Motor neuron (in vitro differentiated cells): ENCODE results near the gene RNF11. TPM values are rescaled to one million over a fixed set of nuclear protein-coding genes. Genes with fewer than 3 reads are reported as not detected.

ENCODE experiments used
- ATAC-seq, 8 experiments: fragments of 200-7000 bp; cut with Tn5 transposase; replicated peaks in 6 of 8; 2 replicates each; pipeline ENCODE4 v1.8.0; 2021; ENCODE audit warnings: mild to moderate bottlenecking in 8 of 8, moderate library complexity in 8 of 8
- H3K27ac ChIP-seq, 2 donors: fragments of 250-450 bp; sonication (Bioruptor Pico); 2 replicates each; pipeline ENCODE4 v1.9.0; 2021; ENCODE audit warnings: antibody characterized with exemption in 2 of 2, mild to moderate bottlenecking in 2 of 2, moderate library complexity in 1 of 2
- H3K4me1 ChIP-seq, 2 donors: fragments of 250-450 bp; sonication (Bioruptor Pico); replicated peaks in 1 of 2; 2 replicates each; pipeline ENCODE4 v1.6.1; 2021; ENCODE audit warnings: antibody characterized with exemption in 2 of 2, mild to moderate bottlenecking in 2 of 2, moderate library complexity in 1 of 2
- H3K4me3 ChIP-seq, 5 donors: fragments of 250-450 bp; sonication (Bioruptor Pico); 2 replicates each; pipeline ENCODE4 v1.9.0; 2021; ENCODE audit warnings: antibody characterized with exemption in 5 of 5, mild to moderate bottlenecking in 5 of 5, moderate library complexity in 4 of 5
- WGBS, 10 experiments: fragments of 450-650 bp; shearing (Covaris generic); methylation state at CpG; one replicate each; pipeline ENCODE4 v1.0.0; 2022; 5-methylcytosine and 5-hydroxymethylcytosine counted together
- in situ Hi-C, 9 experiments: fragments of 400-800 bp; cut with MboI; loops; one replicate each; pipeline ENCODE4 v1.15.0; 2021; ENCODE audit warnings: low sequenced_read_pairs in 9 of 9, low pct_unique_long_range_greater_than_20kb in 2 of 9; ENCODE audit not compliant: unreplicated experiment in 9 of 9
- total RNA-seq, 8 experiments: library from RNA; unstranded; fragments of 300-600 nt; gene quantifications; 2 replicates each; pipeline versions ENCODE4 v1.2.3 to v1.2.4, GENCODE V29; 2022

The RNF11 gene
- total RNA-seq, 8 experiments from 2014 or later = 45.0 to 159 (median 93.8) TPM

- peaks cover 4 to 12% of the 10 kb centered on the region in 2 donors for H3K4me1 ChIP-seq
- in situ Hi-C loops = no loop called here
- no peak overlapping the region for H3K4me3 ChIP-seq
- ATAC-seq = no peak
- no peak overlapping the region for H3K27ac ChIP-seq
- 0 to 70% (median 67%) methylated on average over 1 of the region's 1 CpG; no CpG with 5 or more reads in 5 of the 10 experiments for WGBS, 10 experiments
Observed at GRCh38 chr1:51304360-51304759, 68.3 kb downstream of the RNF11 start.

- Histone ChIP-seq H3K27ac (no peak overlapping the region), H3K4me1 (peaks cover 4 to 12% of the 10 kb centered on the region in 2 donors), H3K4me3 (no peak overlapping the region)
- WGBS, 10 experiments = 0 to 40% (median 9%) methylated on average over 1 to 2 of the region's 4 CpGs; no CpG with 5 or more reads in 5 of the 10 experiments
- in situ Hi-C loops = no loop called here
- ATAC-seq = peak in 6 of 8 experiments; percentile 15 to 64 (median 31)
Observed at GRCh38 chr1:51305371-51305823, 69.3 kb downstream of the RNF11 start.

GRCh38 chr1:51306950-51307349, 70.9 kb downstream of the RNF11 start:
- H3K4me3 ChIP-seq = no peak overlapping the region
- peaks cover under 1 to 6% of the 10 kb centered on the region in 2 donors for H3K4me1 ChIP-seq
- in situ Hi-C loops = no loop called here
- no peak overlapping the region for H3K27ac ChIP-seq
- WGBS, 10 experiments = 67 to 100% (median 86%) methylated on average over 1 to 4 of the region's 5 CpGs; no CpG with 5 or more reads in 6 of the 10 experiments
- no peak for ATAC-seq

GRCh38 chr1:51308636-51309035, 72.6 kb downstream of the RNF11 start:
- Histone ChIP-seq H3K27ac (no peak overlapping the region), H3K4me1 (peaks cover 0 to 6% of the 10 kb centered on the region in 2 donors), H3K4me3 (no peak overlapping the region)
- in situ Hi-C loops = no loop called here
- ATAC-seq = no peak
- 67 to 95% (median 85%) methylated on average over 1 to 6 of the region's 6 CpGs; no CpG with 5 or more reads in 3 of the 10 experiments for WGBS, 10 experiments

GRCh38 chr1:51309291-51309690, 73.2 kb downstream of the RNF11 start:
- peaks cover 0 to 6% of the 10 kb centered on the region in 2 donors for H3K4me1 ChIP-seq
- WGBS, 10 experiments = 76 to 100% (median 83%) methylated on average over 1 to 8 of the region's 8 CpGs; no CpG with 5 or more reads in 4 of the 10 experiments
- ATAC-seq = no peak
- in situ Hi-C loops = no loop called here
- no peak overlapping the region for H3K4me3 ChIP-seq
- H3K27ac ChIP-seq = no peak overlapping the region

GRCh38 chr1:51310871-51311613, 75.0 kb downstream of the RNF11 start:
- ATAC-seq = peak in 4 of 8 experiments; percentile 31 to 48 (median 40)
- no peak overlapping the region for H3K4me3 ChIP-seq
- 40 to 92% (median 82%) methylated on average over 1 to 12 of the region's 15 CpGs for WGBS, 10 experiments
- H3K27ac ChIP-seq = no peak overlapping the region
- in situ Hi-C loops = no loop called here
- H3K4me1 ChIP-seq = no peaks in the 10 kb centered on the region

- no peak for ATAC-seq
- 57 to 100% (median 92%) methylated on average over 1 to 5 of the region's 5 CpGs; no CpG with 5 or more reads in 3 of the 10 experiments for WGBS, 10 experiments
- in situ Hi-C loops = no loop called here
- Histone ChIP-seq H3K27ac (no peak overlapping the region), H3K4me1 (no peaks in the 10 kb centered on the region), H3K4me3 (no peak overlapping the region)
Observed at GRCh38 chr1:51311826-51312225, 75.8 kb downstream of the RNF11 start.

- Histone ChIP-seq H3K27ac (no peak overlapping the region), H3K4me1 (no peaks in the 10 kb centered on the region), H3K4me3 (no peak overlapping the region)
- WGBS, 10 experiments = 83 to 100% (median 100%) methylated on average over 1 to 2 of the region's 4 CpGs; no CpG with 5 or more reads in 6 of the 10 experiments
- in situ Hi-C loops = no loop called here
- ATAC-seq = no peak
Observed at GRCh38 chr1:51312718-51313117, 76.6 kb downstream of the RNF11 start.

GRCh38 chr1:51313268-51313852, 77.3 kb downstream of the RNF11 start:
- Histone ChIP-seq H3K4me1 (no peaks in the 10 kb centered on the region), H3K4me3 (no peak overlapping the region), H3K27ac (no peak overlapping the region)
- peak in 7 of 8 experiments; percentile 6 to 59 (median 9) for ATAC-seq
- WGBS, 10 experiments = 82 to 100% (median 91%) methylated on average over 1 to 5 of the region's 5 CpGs; no CpG with 5 or more reads in 7 of the 10 experiments
- in situ Hi-C loops = no loop called here

GRCh38 chr1:51313961-51314777, 78.1 kb downstream of the RNF11 start:
- in situ Hi-C loops = no loop called here
- peak; percentile 70 to 91 (median 87) for ATAC-seq
- Histone ChIP-seq H3K4me3 (no peak overlapping the region), H3K4me1 (no peaks in the 10 kb centered on the region), H3K27ac (no peak overlapping the region)
- WGBS, 10 experiments = 30 to 100% (median 81%) methylated on average over 1 to 9 of the region's 12 CpGs; no CpG with 5 or more reads in 1 of the 10 experiments

- ATAC-seq = no peak
- 39 to 80% (median 56%) methylated on average over 2 to 3 of the region's 3 CpGs; no CpG with 5 or more reads in 6 of the 10 experiments for WGBS, 10 experiments
- Histone ChIP-seq H3K4me1 (no peaks in the 10 kb centered on the region), H3K27ac (no peak overlapping the region), H3K4me3 (no peak overlapping the region)
- in situ Hi-C loops = no loop called here
Observed at GRCh38 chr1:51314974-51315373, 78.9 kb downstream of the RNF11 start.

GRCh38 chr1:51316113-51316845, 80.2 kb downstream of the RNF11 start:
- in situ Hi-C loops = no loop called here
- H3K27ac ChIP-seq = no peak overlapping the region
- WGBS, 10 experiments = 88 to 100% (median 96%) methylated on average over 1 to 8 of the region's 9 CpGs; no CpG with 5 or more reads in 2 of the 10 experiments
- no peak overlapping the region for H3K4me3 ChIP-seq
- no peaks in the 10 kb centered on the region for H3K4me1 ChIP-seq
- ATAC-seq = peak in 1 of 8 experiments; percentile 12
